HTR-8/SVneo (cell line): ENCODE results near the gene HMX1.

ENCODE experiments used
- DNase-seq: peaks from one replicate; pipeline ENCODE4 v3.0.0; 2011; ENCODE audit warnings: low spot score, mixed read lengths; ENCODE audit not compliant: insufficient read length
- FAIRE-seq: peaks from 2 replicates; lab custom pipeline; 2011; peaks lifted over from hg19 to GRCh38; lab: Jason Lieb, UNC

Gene HMX1

GRCh38 chr4:8830611-8831200, 40.9 kb downstream of the HMX1 start:
- DNase-seq (no peak), FAIRE-seq (no peak)

GRCh38 chr4:8830056-8830455, 41.6 kb downstream of the HMX1 start:
- DNase-seq = no peak
- FAIRE-seq = no peak

GRCh38 chr4:8829584-8829983, 42.1 kb downstream of the HMX1 start:
- FAIRE-seq (no peak), DNase-seq (no peak)

- DNase-seq (no peak), FAIRE-seq (no peak)
Measured at GRCh38 chr4:8828869-8829268, 42.8 kb downstream of the HMX1 start.

GRCh38 chr4:8821151-8821950, 50.3 kb downstream of the HMX1 start:
- DNase-seq (no peak), FAIRE-seq (no peak)

- FAIRE-seq (no peak), DNase-seq (no peak)
Measured at GRCh38 chr4:8820178-8821102, 51.2 kb downstream of the HMX1 start.

GRCh38 chr4:8819473-8820177, 52.0 kb downstream of the HMX1 start:
- no peak for DNase-seq
- no peak for FAIRE-seq

- no peak for FAIRE-seq
- no peak for DNase-seq
Measured at GRCh38 chr4:8819019-8819418, 52.6 kb downstream of the HMX1 start.

GRCh38 chr4:8818063-8818881, 53.4 kb downstream of the HMX1 start:
- FAIRE-seq = no peak
- DNase-seq = no peak

- no peak for DNase-seq
Measured at GRCh38 chr4:8817813-8818062, 53.9 kb downstream of the HMX1 start.

GRCh38 chr4:8817096-8817812, 54.4 kb downstream of the HMX1 start:
- no peak for FAIRE-seq
- DNase-seq = no peak

More at GRCh38 chr4:8817813-8818062, 53.9 kb downstream of the HMX1 start:
- no peak for FAIRE-seq
